NK-92 treated with Interleukin-12 subunit alpha and Interleukin-12 subunit beta, amount 100 ng/mL, for 24 hours (cell line): Measurements from ENCODE around the gene KLHL6.
A peak's percentile ranks its signal among the peaks of the same experiment; 100 is the strongest.
"Not testable (repeated sequence)": the region's sequence is repeated elsewhere in the genome, so short reads cannot be mapped to it uniquely, and the experiment has no call there.

Experiments
- DNase-seq: peaks from one replicate; lab custom pipeline; 2025; lab: John Stamatoyannopoulos, UW

KLHL6 gene

GRCh38 chr3:183555541-183556081, at the start of gene KLHL6:
KLHL6 (minus strand) TSS chr3:183555706; CDS start chr3:183555653, 53 bp downstream.
- peak; percentile 65 for DNase-seq

- DNase-seq = no peak
Measured at GRCh38 chr3:183597959-183598358, 42.5 kb upstream of the KLHL6 start.

- DNase-seq = no peak
Measured at GRCh38 chr3:183594636-183595035, 39.1 kb upstream of the KLHL6 start.

GRCh38 chr3:183592821-183593220, 37.3 kb upstream of the KLHL6 start:
- DNase-seq = no peak

- no peak for DNase-seq
Measured at GRCh38 chr3:183591881-183592521, 36.5 kb upstream of the KLHL6 start.

- no peak for DNase-seq
Measured at GRCh38 chr3:183590442-183590841, 34.9 kb upstream of the KLHL6 start.

GRCh38 chr3:183587336-183587735, 31.8 kb upstream of the KLHL6 start:
- DNase-seq = no peak

- no peak for DNase-seq
Measured at GRCh38 chr3:183586477-183586876, 31.0 kb upstream of the KLHL6 start.

- DNase-seq = no peak
Measured at GRCh38 chr3:183584914-183585280, 29.4 kb upstream of the KLHL6 start.

GRCh38 chr3:183584246-183584913, 28.9 kb upstream of the KLHL6 start:
- no peak for DNase-seq

- no peak for DNase-seq
Measured at GRCh38 chr3:183583331-183584245, 28.1 kb upstream of the KLHL6 start.

- no peak for DNase-seq
Measured at GRCh38 chr3:183582161-183582560, 26.7 kb upstream of the KLHL6 start.

GRCh38 chr3:183581496-183582155, 26.1 kb upstream of the KLHL6 start:
- no peak for DNase-seq

GRCh38 chr3:183579967-183580900, 24.7 kb upstream of the KLHL6 start:
- DNase-seq = no peak

GRCh38 chr3:183578179-183578578, 22.7 kb upstream of the KLHL6 start:
- no peak for DNase-seq

GRCh38 chr3:183577346-183577745, 21.8 kb upstream of the KLHL6 start:
- no peak for DNase-seq

- DNase-seq = no peak
Measured at GRCh38 chr3:183576487-183577107, 21.1 kb upstream of the KLHL6 start.

GRCh38 chr3:183572935-183573334, 17.4 kb upstream of the KLHL6 start:
- no peak for DNase-seq

- not testable (repeated sequence) for DNase-seq
Measured at GRCh38 chr3:183570191-183570590, 14.7 kb upstream of the KLHL6 start.

- DNase-seq = no peak
Measured at GRCh38 chr3:183566880-183567279, 11.4 kb upstream of the KLHL6 start.
